Ovary (tissue), 9 donors: ENCODE results near the gene GRIN3B. TPM values are rescaled to one million over a fixed set of nuclear protein-coding genes. Genes with fewer than 3 reads are reported as not detected.
"Not testable (repeated sequence)": the region's sequence is repeated elsewhere in the genome, so short reads cannot be mapped to it uniquely, and the experiment has no call there.

Experiments used
- DNase-seq, 5 donors: peaks; one replicate each; pipeline ENCODE4 v3.0.0-alpha.2; 2019 to 2020
- H3K27ac ChIP-seq, 2 donors: fragments of 200-600 bp; one replicate each; pipeline versions ENCODE4 v1.5.1 to v1.8.0; 2019 to 2022
- H3K27me3 ChIP-seq: fragments of 200-600 bp; one replicate; pipeline ENCODE4 v1.8.0; 2022
- H3K36me3 ChIP-seq: fragments of 200-600 bp; sonication (generic); one replicate; pipeline ENCODE4 v1.5.1; 2019
- H3K4me1 ChIP-seq: one replicate; pipeline ENCODE4 v1.8.1; 2013; ENCODE audit warnings: mild to moderate bottlenecking, moderate library complexity; ENCODE audit not compliant: insufficient read depth
- H3K4me3 ChIP-seq: fragments of 200-600 bp; sonication (generic); one replicate; pipeline ENCODE4 v1.5.1; 2017
- H3K9me3 ChIP-seq, 2 donors: fragments of 200-600 bp in 1 of 2; sonication (generic) in 1 of 2; one replicate each; pipeline versions ENCODE4 v1.5.1 to v1.8.1; 2013 to 2019; ENCODE audit warnings: mild to moderate bottlenecking in 1 of 2, moderate library complexity in 1 of 2
- EP300 ChIP-seq: sonication (generic); formaldehyde crosslinking; IDR thresholded peaks from one replicate; pipeline ENCODE4 v1.6.1; 2017; ENCODE audit warnings: antibody characterized with exemption
- POLR2A ChIP-seq: fragments of 450-650 bp; IDR thresholded peaks from one replicate; pipeline ENCODE4 v1.6.1; 2017; ENCODE audit warnings: antibody characterized with exemption, mild to moderate bottlenecking, moderate library complexity
- WGBS, 3 donors: extraction: QIAGEN DNeasy Blood & Tissue Kit in 1 of 3; methylation state at CpG; one replicate each; pipeline versions ENCODE4 v1.1.5 to v1.1.7; 2013 to 2017; 5-methylcytosine and 5-hydroxymethylcytosine counted together
- intact Hi-C, 4 donors: fragments of 100-400 bp; cut with DNase I; formaldehyde crosslinking; loops; one replicate each; pipeline versions ENCODE4 v1.11.0 to v1.15.1; 2022 to 2023
- polyA plus RNA-seq, 2 donors: library from polyadenylated mRNA; stranded (reverse); fragments of 200-250 nt in 1 of 2; fragments of 350-450 nt in 1 of 2; fragmentation: Illumina TruSeq in 1 of 2; extraction: RNeasy Lipid Tissue Mini Kit (QIAGEN cat#74804) in 1 of 2; gene quantifications; one replicate each; pipeline ENCODE4 v1.2.3, GENCODE V29; 2013 to 2014
- total RNA-seq, 7 donors: library from RNA; depleted of rRNA in 2 of 7; stranded (reverse); fragments of >200 nt in 2 of 7; fragmentation: NEBNext Ultra II Directional in 3 of 7; extraction: Animal tissue kit (Norgen Biotek cat#: 25700) in 3 of 7; gene quantifications; one replicate each; pipeline versions ENCODE4 v1.1.0 to v1.2.4, GENCODE V29; 2016 to 2023
- TF ChIP-seq, protein P1 (sequence below), 3 donors: fragments of 450-650 bp in 2 of 3; fragments of 200-600 bp in 1 of 3; IDR thresholded peaks; one replicate each; pipeline versions ENCODE4 v1.5.1 to v1.8.0; 2016 to 2022; ENCODE audit warnings: antibody characterized with exemption in 3 of 3, mild to moderate bottlenecking in 1 of 3
- donor health status: DM: no; HTN: no; CAD: no; lungs with moderate emphysema.
- donor health status: DM: no; HTN: no; CAD: no.
- donor health status: Bipolar disorder and iron deficiency.
- donor health status: DM: yes; HTN: yes; CAD: no.
- donor health status: DM: no; HTN: no; CAD: no.
- donor health status: DM: yes; HTN: yes; CAD: no.

The GRIN3B gene
- total and polyA plus RNA-seq, 9 donors, result 0.07 to 7.4 (median 0.28) TPM; not detected in 3

DNA sequence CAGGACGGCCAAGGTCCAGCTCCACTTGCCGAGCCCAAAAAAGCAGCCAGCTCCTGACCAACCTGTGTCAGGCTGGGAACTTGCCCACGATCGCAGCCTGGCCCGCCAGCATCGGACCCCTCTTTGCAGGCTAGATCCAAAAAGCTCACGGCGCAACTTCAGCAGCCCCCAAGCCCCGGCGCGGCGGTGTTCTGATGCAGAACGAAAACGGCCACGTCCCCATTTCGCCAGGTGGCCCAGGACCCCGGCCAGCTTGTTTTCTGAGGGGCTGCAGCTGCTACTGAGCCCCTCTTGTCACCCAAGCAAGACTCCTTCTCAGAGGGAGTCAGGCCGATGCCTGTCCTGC lies 19.4 kb downstream of the GRIN3B start:
- no peak for DNase-seq
- Histone ChIP-seq H3K36me3 (no peaks in the 10 kb centered on the region), H3K27ac (no peak overlapping the region), H3K9me3 (no peaks in the 10 kb centered on the region), H3K4me3 (peak overlapping the region; percentile 97), H3K27me3 (no peaks in the 10 kb centered on the region), H3K4me1 (peaks cover 33% of the 10 kb centered on the region)
- intact Hi-C loops, result loop anchor here in 2 of 4 donors (5.0 to 10.0 kb wide), 2 partner anchors 78 to 165 kb away; partner anchors contain the start of gene POLR2E (in 1 of the 2)
- 33 to 54% (median 45%) methylated on average over 14 to 18 of the region's 18 CpGs for WGBS, 3 donors
- TF ChIP-seq POLR2A (no peak), EP300 (no peak)
- TF ChIP-seq, protein P1, sequence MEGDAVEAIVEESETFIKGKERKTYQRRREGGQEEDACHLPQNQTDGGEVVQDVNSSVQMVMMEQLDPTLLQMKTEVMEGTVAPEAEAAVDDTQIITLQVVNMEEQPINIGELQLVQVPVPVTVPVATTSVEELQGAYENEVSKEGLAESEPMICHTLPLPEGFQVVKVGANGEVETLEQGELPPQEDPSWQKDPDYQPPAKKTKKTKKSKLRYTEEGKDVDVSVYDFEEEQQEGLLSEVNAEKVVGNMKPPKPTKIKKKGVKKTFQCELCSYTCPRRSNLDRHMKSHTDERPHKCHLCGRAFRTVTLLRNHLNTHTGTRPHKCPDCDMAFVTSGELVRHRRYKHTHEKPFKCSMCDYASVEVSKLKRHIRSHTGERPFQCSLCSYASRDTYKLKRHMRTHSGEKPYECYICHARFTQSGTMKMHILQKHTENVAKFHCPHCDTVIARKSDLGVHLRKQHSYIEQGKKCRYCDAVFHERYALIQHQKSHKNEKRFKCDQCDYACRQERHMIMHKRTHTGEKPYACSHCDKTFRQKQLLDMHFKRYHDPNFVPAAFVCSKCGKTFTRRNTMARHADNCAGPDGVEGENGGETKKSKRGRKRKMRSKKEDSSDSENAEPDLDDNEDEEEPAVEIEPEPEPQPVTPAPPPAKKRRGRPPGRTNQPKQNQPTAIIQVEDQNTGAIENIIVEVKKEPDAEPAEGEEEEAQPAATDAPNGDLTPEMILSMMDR (IDR thresholded peaks at IDR 0.05), result no peak

DNA sequence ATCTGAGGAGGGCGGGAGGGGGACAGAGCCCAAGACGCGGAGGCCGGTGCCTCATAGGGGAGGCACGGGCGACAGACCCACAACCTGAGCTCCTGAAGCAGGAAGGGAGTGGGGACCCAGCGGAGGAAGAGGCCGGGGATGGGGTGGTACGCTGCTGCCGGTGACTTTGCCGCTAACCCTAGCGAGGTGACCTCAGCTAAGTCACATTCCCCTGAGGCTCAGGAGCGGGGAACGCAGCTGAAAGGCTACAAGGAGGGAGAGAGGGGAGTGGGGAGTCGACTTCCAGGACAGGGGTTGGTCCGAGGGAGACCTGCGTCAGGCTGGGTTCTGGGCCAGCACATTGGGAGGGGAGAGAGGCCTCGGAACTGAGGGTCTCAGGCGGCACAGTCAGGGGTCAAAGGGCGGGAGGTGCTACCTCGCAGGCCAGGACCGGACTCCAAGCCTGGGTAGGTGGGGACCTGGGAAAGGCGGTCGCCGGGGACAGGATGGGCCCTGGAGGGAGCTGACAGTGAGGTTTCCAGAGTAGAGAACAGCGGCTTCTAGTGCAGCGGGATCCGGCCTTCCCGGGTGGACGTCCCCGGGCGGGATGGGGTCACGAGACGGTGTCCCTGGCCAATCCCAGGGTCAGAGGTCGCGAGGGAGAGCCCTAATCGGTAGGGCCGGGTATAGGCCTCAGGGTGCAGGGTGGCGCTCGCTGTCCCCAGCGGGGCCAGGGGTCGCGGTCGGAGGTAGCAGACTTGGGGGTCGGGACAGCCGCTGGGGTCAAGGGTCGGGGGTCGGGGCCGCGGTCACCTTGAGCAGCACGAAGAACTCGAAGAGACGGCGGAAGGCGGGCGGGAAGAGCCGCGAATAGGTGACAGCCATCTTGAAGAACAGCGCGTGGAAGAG lies 20.0 kb downstream of the GRIN3B start:
- H3K9me3 ChIP-seq, result no peaks in the 10 kb centered on the region
- peaks cover 33% of the 10 kb centered on the region for H3K4me1 ChIP-seq
- intact Hi-C loops, result loop anchor here in 3 of 4 donors (5.0 to 10.0 kb wide), 4 partner anchors 77 to 225 kb away; partner anchors contain the start of genes ATP5F1D (in 1 of the 3), GPX4 (in 1 of the 3), MIDN (in 1 of the 3) and POLR2E (in 1 of the 3)
- no peaks in the 10 kb centered on the region for H3K27me3 ChIP-seq
- 2 to 3% (median 2%) methylated on average over 60 of the region's 60 CpGs for WGBS, 3 donors
- peak; percentile 60 to 79 (median 78) for DNase-seq
- H3K4me3 ChIP-seq, result peak overlapping the region; percentile 97
- TF ChIP-seq POLR2A (no peak), EP300 (no peak)
- TF ChIP-seq, protein P1 (IDR thresholded peaks at IDR 0.05), result no peak
- no peaks in the 10 kb centered on the region for H3K36me3 ChIP-seq
- H3K27ac ChIP-seq, result peak overlapping the region; percentile 61 to 96

DNA sequence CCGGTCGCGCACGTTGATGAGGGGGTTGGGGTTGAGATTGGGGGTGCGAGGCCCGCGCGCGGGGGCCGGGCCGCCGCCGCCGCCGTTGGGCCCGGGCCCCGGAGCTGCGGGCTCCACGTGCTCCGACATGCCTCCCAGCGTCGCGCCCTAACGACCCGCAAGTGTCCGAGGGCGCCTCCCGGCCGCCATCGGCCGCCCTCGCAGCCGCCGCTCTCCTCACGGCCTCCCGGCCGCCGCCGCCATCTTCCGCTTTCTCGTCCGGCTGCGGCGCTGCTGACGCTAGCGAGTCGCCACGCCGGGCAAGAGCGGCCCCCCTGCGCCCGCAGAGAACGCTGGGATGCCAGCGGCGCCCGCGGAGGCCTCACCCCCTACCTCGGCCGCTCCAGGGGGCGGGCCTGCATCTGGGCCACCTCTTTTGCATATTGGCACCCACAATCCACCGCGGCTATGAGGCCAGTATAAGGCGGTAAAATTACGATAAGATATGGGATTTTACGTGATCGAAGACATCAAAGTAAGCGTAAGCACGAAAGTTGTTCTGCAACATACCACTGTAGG lies 20.7 kb downstream of the GRIN3B start, which contains the start of gene TMEM259:
Gene TMEM259 (minus strand): TSS at position 256 of the 558 bp plus-strand sequence. CDS start 127 bp downstream, at position 129.
- Histone ChIP-seq H3K27me3 (no peaks in the 10 kb centered on the region), H3K4me1 (peaks cover 32% of the 10 kb centered on the region), H3K9me3 (no peaks in the 10 kb centered on the region), H3K36me3 (no peaks in the 10 kb centered on the region), H3K27ac (peak within 1 kb of the TSS; percentile 90 to 96), H3K4me3 (peak within 1 kb of the TSS; percentile 97)
- peak; percentile 96 to 98 (median 98) for DNase-seq
- intact Hi-C loops, result loop anchor here in 2 of 4 donors (5.0 to 10.0 kb wide), 2 partner anchors 81 to 224 kb away; partner anchors contain the start of genes ATP5F1D (in 1 of the 2), GPX4 (in 1 of the 2) and MIDN (in 1 of the 2)
- peak; percentile 42 for TF ChIP-seq POLR2A
- no peak for TF ChIP-seq EP300
- TF ChIP-seq, protein P1 (IDR thresholded peaks at IDR 0.05), result no peak
- WGBS, 3 donors, result 0% methylated on average over 50 to 68 of the region's 68 CpGs

DNA sequence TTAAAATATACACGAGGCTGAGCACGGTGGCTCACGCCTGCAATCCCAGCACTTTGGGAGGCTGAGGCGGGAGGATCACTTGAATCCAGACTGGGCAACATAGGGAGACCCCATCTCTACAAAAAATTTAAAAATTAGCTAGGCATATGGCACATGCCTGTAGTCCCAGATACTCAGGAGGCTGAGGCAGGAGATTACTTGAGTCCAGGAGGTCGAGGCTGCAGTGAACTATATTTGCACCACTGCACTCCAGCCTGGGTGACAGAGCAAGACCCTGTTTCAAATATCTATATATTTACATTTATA lies 23.6 kb downstream of the GRIN3B start:
- not testable (repeated sequence) for H3K27ac ChIP-seq, H3K4me3 ChIP-seq, H3K27me3 ChIP-seq, DNase-seq, H3K9me3 ChIP-seq, H3K36me3 ChIP-seq
- peaks cover 20% of the 10 kb centered on the region for H3K4me1 ChIP-seq
- whole genome bisulfite sequencing, 3 donors, result 62 to 77% (median 64%) methylated on average over 5 of the region's 5 CpGs
- intact Hi-C loops, result loop anchor here in 2 of 4 donors (5.0 to 10.0 kb wide), 2 partner anchors 78 to 221 kb away; partner anchors contain the start of genes ATP5F1D (in 1 of the 2), GPX4 (in 1 of the 2) and MIDN (in 1 of the 2)

DNA sequence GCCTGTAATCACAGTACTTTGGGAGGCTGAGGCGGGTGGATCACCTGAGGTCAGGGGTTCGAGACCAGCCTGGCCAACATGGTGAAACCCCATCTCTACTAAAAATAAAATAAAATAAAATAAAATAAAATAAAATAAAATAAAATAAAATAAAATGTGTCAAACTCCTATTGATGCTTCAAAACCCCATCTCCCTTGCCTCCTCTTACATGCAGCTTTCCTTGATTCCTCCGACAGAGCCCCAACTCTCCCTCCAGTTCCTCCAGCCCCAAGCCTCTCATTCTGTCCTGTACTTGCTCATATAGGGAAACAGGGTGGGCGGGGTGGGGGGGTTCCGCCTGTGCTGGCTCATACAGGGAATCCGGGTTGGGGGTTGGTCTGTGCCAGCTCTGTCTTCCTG lies 24.9 kb downstream of the GRIN3B start:
- H3K27me3 ChIP-seq, H3K4me1 ChIP-seq, H3K9me3 ChIP-seq, H3K36me3 ChIP-seq, H3K27ac ChIP-seq, H3K4me3 ChIP-seq: not testable (repeated sequence)
- 84 to 85% (median 85%) methylated on average over 6 of the region's 6 CpGs for WGBS, 3 donors
- intact Hi-C loops, result loop anchor here in 2 of 4 donors (5.0 to 10.0 kb wide), 2 partner anchors 72 to 220 kb away; partner anchors contain the start of genes ATP5F1D (in 1 of the 2), MIDN (in 1 of the 2) and POLR2E (in 1 of the 2)
- DNase-seq, result peak in 1 of 5 donors; percentile 31
